Stimulated activated CD8-positive, alpha-beta memory T cell treated with anti-CD3 and anti-CD28 coated beads, Interleukin-15, amount 100 ng/mL, for 48 hours (primary cell): ENCODE data around the gene RNF225.
"Not testable (repeated sequence)": the region's sequence is repeated elsewhere in the genome, so short reads cannot be mapped to it uniquely, and the experiment has no call there.

Experiments used
- DNase-seq, 2 donors: peaks; one replicate each; pipeline ENCODE4 v3.0.0-alpha.2; 2020; ENCODE audit warnings: low read depth in 2 of 2

The RNF225 gene

DNA sequence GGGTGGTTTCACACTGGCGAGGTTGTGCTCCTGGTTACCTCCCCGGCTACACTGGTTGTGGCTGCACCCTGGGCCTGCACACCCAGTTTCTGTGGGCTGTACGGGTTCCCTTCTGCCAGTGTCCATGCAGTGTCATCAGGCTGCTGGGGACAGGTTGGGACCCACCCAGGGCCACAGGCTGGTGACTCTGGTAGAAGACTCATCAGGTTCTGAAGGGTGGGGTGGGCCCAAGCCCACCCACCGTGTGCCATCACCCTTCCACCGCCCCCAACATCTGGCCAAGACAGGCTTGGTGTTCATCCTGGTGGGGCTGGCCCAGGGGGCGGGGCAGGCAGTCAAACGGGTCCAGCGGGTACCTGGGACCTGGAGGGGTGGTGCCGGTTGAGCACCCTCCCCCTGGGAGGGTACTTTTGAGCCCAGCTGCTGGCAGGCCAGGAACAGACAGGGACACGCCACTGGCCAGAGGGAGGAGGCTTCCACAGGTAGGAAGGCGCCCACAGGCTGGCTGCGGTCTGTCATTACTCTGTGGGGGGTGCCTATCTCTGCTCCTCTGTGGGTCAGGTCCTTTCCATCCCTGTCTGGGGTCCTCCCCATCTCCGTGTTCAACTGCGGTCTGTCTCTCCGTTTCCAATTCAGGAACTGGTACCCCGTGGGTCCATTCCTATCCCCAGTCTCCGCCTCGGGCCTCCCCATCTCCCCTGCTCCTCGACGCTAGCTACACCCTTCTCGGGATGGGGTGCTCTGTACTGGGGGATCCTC, at the start of gene RNF225:
Gene RNF225 (plus strand): TSS at position 437 of the 759 bp plus-strand sequence. CDS start 434 bp downstream, outside the sequence.
- no peak for DNase-seq

DNA sequence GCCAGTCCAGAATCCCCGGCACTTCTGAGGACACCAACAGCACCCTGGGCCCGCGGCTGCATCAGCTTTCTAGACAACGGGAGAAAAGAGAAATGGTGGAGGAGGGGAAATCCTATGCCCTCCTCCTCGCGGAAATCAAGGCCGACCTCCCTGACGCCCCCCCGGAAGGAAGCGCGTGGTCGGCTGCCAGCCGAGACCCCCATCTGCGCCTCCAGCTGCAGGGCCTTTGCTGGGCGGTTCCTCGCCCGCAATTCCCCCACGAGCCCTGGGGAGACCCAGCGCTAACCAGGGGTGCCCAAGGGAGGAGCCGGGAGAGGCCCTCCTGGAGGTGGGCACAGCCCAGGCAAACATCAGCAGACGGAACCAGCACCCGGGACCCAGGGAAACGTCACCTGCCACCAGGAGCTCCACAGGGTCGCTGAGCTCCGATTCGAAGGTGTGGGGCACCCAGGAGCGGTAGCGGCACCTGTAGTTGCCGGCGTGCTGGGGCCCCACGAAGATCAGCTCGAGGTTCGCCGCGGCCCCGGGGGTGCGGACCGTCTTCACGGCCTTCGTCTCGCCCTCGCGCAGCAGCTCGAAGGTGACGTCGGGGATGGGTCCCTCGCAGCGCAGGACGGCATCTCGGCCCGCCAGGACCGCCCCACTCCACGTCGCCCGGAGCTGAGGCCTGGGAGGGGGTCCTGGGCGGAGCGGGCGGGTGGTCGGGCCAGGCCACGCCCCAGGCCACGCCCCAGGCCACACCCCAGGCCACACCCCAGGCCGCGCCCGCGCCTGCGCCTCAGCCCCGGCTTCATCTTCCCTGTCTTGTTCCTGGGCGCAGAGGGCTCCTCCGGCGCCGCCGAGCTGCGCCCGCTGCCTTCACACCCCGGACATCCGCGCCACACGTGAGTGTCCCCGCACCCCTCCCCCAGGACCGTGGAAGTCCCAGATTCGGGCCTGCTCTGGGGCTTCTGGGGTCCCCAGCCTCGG, 48.2 kb upstream of the RNF225 start:
- peak; percentile 60 to 65 for DNase-seq

DNA sequence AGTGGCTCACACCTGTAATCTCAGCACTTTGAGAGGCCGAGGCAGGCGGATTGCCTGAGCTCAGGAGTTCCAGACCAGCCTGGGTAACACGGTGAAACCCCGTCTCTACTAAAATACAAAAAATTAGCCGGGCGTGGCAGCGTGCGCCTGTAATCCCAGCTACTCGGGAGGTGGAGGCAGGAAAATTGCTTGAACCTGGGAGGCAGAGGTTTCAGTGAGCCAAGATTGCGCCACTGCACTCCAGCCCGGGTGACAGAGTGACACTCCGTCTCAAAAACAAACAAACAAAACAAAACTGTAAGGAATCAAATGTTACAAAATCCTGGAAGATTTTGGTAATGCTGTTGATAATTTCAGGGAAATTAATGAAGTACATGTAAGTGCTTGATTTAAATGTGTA, 47.4 kb upstream of the RNF225 start:
- DNase-seq, result not testable (repeated sequence)

DNA sequence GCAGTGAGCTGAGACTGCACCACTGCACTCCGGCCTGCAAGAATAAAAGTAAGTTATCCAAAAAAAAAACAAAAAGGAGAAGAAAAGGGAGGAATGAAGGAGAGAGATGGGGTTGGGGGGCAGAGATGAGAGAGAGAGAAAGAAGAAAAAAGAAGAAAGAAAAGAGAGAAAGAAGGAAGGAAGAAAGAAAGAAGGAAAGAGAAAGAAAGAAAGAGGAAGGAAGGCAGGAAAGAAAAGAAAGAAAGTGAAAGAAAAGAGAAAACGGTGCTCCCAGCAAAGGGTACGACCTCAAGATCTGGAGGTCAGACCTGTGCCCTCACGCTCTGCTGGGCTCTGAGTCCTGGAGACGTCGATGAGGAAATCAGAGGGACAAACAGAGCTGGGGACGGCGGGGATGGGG, 45.9 kb upstream of the RNF225 start:
- DNase-seq, result no peak

DNA sequence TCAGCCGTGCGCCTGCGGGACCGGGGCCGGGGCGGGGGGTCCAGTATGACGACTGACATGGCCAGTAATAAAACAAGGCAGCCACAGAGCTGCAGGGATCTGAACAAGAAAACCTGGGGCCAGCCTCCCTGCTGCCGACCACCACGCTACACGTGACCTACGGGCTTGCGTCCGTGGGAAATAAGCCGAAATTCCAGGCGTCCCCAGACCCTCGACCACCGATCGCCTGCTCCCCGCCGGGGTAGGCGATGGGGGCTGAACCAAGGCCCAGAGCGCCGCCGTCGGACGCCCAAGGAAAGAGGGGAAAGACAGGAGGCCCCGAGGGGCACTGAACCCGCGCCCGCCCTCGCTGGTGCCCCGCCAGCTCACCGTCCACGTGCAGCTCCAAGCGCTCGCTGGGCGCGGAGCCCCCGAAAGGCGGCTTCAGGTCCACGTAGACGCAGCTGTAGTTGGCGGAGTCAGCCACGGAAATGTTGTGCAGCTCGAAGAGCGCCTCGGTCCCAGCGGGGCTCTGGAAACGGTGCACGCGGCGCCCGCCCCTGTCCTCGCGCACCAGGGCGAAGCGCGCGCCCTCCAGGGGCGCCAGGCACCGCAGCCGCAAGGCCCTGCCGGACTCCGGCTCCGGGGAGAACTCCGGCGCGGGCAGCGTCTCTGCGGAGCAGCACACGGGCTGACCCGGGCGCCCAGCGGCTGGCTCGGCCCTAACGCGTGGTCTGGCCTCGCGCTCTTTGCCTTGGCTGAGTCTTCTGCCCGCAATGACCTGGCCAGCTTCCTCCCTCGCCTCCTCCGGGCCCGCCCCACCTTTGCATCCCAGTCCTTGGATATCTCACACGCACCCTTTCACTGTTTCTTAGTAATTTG, 45.2 kb upstream of the RNF225 start:
- DNase-seq, result no peak

DNA sequence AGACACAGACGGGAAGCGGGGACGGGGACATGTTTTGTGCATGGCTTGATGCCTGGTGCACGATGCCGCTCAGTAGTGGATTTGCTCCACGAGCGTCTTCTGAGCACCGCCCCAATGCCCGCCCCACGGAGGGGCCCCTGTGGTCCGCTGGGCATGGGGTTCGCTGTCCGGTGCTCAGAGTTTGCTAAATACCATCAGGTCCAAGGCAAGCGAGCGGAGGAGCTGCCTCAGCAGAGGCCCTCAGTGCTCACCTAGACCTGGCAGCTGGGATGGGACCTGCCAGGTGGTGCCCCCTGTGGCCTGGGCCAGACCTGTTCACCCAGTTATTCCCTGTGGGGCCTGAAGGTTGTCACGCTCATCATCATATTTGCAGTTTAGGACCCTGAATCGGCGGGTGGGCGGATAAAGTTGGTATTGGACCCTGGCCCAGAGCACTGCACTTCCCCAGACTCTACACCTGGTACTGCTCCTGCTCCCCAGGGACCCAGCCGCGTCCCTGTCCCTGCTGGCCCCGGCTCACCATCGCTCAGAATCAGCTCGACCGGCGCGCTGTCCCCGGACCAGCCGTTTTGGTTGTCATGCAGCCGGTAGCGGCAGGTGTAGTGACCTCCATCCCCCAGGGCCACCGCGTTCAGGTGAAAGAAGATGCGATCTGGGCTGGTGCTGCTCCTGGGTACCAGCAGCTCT, 44.4 kb upstream of the RNF225 start:
- no peak for DNase-seq

DNA sequence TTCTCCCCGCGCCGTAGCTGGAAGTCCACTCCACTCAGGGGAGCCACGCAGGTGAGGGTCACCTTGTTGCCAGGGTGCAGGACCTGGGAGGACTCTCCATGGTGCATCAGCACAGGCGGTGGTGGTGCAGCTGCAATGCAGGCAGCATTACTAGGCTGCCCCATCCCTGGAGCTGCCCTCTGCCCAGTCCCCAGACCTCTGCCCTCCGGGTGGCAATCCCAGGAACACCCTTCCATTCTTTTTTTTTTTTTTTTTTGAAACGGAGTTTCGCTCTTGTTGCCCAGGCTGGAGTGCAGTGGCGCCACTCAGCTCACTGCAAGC, 43.9 kb upstream of the RNF225 start:
- DNase-seq, result no peak

DNA sequence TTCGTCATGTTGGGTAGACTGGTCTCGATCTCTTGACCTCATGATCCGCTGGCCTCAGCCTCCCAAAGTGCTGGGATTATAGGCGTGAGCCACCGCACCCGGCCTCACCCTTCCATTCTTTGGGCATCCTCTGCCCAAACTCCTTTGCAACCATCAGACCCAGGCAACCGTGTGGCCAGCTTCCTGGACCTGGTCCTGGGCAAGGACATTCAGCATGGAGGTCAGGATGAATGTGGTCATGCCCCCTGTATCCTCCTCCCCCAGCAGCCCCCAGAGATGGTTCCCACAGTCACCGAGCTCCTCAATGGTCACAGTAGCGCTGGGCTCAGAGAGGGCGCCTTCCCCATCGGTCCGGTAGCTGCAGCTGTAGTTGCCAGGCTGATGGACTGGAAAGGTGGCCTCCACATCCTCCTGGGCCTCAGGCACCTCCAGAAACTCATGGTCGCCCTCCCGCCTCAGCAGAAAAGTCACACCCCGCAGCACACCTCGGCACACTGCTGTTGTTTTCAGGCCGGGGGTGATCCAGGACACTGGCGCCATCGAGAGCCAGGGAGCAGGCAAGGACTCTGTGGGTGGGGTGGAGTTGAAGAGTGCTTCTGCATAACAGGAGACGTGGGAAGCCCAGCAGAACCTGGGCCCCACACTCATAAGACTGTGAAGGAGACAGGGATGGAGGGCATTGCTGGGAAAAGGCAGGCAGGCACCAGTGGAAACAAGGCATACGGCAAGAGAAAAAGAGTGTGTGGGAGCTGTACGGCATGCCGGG, 43.3 kb upstream of the RNF225 start:
- no peak for DNase-seq

DNA sequence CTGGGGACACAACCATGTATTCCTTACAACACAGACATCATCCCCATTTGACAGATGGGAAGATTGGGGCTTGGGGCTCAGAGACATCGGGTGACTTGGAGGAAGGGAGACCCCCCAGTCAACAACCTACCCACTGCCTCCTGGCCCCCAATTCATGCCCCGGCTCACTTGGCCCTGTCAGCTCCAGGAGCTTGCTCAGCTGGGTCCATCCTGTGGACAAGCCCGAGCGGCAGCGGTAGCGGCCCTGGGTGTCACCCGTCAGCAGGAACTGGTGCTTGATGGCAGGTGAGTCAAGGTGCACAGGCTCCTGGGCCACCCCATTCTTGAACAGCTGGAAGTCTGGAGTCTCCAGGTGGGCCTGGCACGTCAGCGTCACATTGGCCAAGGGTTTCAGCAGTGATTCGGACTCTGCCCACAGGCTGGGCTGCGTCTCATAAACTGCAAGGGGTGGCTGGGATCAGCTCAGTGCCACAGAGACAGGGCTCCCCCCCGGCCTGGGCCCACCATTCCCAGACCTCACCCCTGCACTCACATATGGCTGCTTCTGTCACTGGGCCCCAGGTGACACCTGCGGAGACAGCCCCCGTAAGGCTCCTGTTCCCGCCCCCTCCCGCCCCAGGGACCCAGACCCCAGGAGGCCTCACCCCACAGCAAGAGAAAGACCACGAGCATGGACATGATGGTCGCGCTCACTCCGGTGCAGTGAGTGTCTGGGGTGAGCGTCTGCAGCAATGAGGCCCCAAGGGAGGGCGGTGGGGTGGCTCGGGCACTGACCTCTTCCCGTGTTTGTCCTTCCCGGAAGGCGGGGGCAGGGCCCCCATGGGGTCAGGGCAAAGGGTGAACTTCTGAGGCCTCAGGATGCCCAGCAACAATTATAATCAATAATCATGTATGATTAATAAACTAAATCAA, 42.4 kb upstream of the RNF225 start, which contains the start of gene A1BG:
Gene A1BG (minus strand): TSS at position 733 of the 912 bp plus-strand sequence. CDS start 55 bp downstream, at position 678.
- no peak for DNase-seq

DNA sequence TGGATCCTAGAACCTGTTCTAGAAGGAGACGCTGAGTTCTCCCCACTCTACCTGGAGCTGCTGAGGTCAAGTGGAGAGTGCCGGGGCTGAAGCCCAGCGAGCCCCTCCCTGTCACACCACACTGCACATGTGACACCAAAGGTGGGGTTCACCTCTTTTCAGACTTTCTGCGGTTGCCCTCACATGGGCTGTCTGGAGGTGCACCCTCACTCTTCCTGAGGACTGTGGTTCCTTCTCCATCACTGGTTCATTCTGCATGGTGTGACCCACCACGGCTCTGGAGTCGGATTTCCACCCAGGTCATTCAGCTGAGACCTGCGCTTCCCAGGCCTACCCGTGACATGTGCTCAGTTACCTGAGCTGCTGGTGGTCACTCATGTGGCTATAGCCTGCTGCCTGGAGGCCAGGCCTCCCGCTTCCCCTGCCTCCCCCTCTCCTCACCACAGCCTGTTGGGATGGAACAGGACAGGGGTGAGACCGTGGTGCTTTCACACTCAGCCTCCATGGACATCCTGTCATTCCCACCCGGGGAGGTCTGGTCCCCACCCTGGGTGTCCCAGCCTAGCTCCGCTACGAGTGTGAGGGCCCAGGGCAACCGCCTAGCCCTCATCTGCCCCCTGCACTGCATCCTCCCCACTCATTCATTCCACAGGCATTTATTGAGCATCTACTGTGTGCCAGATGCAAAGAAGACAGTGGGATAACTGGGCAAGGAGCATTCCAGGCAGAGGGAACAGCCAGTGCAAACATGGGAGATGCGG, 41.6 kb upstream of the RNF225 start:
- no peak for DNase-seq

DNA sequence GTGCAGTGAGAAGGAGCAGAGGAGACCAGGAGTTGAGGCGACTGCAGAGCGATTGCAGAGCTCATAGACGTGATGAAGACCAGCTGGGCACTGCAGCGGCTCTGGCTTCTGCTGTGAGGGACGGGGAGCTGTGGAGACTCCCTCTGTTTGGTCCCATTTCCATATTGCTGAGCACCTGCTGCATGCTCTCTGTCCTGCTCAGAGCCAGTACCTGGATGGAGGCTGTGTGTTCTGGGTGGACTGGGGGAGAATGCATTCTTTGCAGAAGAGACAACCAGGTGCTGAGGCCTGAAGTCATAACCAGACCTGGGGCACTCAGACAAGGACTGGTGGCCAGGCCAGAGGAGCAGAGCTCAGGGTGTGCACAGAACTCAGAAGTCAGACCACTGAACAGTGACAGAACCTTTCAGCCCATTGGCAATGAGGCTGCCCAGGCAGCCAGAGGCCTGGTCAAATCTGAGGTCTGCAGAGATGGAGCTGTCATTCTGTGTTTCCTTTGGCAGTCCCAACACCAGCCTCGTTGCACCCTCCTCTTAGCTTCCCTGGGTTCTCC, 40.9 kb upstream of the RNF225 start:
- DNase-seq, result no peak

DNA sequence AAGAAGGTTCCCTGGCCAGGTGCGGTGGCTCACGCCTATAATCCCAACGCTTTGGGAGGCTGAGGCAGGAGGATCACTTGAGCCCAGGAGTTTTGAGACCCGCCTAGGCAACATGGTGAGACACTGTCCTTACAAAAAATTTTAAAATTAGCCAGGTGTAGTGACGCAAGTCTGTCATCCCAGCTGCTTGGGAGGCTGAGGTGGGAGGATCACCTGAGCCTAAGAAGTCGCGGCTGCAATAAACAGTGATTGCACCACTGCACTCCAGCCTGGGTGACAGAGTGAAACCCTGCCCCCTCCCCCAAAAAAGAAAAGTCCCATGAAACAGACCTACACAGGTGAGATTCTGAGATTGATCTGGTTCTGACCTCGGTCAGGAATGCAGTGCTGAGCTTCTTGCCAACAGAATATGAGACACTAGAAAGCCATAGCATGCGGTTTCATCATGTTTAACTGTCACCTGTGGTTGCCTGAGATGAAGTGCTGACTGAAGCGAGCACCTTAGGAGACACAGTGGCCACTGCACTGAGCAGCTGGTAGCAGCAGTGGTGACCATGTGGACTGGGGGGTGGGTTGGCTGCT, 40.1 kb upstream of the RNF225 start:
- DNase-seq, result no peak

DNA sequence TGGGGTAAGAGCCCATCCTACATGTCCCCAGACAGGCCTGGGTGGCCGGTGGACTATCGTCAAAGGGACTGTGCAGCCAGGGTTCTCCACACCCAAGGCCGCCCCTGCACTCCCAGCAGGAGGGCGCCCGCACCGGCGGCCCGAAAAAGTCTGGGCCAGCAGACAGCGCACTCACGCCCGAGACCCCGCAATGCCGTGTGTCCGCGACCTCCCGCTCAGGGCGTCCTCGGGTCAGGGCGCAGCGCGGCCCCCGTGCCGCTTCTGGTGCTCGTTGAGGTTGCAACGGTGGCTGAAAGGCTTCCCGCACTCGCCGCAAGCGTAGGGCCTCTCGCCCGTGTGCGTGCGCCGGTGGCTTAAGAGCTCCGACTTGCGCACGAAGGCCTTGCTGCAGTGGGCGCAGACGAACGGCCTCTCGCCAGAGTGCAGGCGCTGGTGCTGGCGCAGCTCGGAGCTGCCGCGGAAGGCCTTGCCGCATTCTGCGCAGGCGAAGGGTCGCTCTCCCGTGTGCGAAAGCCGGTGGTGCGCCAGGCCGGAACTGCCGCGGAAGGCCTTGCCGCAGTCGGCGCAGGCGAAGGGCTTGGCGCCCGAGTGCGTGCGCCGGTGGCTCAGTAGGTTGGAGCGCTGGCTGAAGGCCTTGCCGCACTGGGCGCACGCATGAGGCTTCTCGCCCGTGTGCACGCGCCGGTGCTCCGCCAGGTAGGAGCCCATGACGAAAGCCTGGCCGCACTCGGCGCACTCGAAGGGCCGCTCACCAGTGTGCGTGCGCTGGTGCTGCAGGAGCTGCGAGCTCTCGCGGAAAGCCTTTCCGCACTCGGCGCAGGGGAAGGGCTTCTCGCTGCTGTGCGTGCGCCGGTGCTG, 39.3 kb upstream of the RNF225 start:
- DNase-seq, result peak; percentile 16 to 17

DNA sequence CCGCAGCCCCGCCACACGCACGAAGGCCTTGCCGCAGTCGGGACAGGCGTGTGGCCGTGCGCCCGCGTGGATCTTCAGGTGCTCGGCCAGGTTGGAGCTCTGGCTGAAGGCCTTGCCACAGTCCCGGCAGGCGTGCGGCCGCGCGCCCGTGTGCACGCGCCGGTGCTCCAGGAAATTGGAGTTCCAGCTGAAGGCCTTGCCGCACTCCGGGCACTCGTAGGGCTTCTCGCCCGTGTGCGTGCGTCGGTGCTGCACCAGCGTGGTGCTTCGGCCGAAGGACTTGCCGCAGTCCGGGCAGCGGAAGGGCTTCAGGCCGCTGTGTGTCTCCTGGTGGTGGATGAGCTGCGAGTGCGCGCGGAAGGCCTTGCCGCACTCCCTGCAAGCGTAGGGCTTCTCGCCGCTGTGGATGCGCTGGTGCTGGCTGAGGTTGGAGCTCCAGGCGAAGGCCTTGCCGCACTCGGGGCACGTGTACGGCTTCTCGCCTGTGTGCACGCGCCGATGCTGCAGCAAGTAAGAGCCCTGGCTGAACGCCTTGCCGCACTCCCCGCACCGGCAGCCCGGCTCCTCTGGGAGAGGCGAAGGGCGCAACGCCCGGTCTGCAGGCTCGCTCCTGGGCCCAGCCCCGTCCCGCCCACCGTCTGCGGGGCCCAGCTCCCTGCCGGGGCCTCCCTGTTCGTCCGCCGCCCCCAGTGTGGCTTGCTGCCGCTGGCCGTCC, 38.5 kb upstream of the RNF225 start:
- no peak for DNase-seq

DNA sequence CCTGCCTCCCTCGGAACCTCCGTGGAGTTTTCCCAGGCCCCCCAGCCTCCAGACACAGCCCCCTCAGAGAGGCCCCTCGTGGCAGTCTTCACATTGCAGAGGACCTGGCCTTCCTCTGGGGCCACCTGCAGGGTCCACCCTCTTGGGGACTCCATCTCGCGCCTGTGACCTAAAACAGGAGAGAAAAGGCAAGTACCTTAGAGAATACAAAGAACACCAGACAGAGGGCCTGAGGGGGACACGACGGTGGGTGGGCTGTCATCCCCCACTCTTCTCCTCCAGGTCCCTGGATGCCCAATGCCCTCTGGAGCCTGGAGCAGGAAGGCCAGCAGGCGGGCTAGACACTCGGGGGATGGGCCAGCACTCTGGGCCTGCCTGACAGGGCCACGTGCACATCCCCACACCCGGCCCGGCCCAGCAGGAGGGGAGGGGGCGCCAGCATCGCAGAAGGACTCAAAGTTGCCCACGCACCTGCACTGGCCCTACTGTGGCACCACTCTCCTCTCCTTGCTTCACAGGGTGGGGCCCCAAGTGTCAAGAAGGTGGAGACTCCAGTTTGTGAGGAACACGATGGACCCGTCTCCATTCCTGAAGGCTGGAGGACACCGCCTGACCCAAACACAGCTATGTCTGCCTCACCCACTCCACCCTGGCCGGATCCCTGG, 37.8 kb upstream of the RNF225 start:
- no peak for DNase-seq

DNA sequence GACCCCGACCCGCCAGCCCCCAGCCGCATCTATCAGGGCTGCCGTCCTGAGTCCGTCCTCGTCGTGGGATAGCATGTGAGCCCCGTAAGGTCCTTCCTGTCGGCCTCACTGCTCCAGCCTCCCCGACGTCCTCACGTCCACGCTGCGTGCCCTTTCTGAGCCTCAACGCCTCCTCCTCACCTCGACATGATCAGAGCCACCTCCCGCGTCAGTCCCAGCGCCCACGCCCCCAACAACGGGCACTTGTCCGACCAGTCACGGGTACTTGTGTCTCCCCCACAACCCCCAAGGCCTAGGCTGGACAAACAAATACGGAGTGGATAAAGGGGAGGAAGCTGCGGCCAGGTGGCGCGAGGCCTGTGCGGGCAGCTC, 33.6 kb upstream of the RNF225 start:
- peak in 1 of 2 donors; percentile 49 for DNase-seq
